ENCODE data around the gene LRRC28. TPM values are rescaled to one million over a fixed set of nuclear protein-coding genes. Genes with fewer than 3 reads are reported as not detected.
A peak's percentile ranks its signal among the peaks of the same experiment; 100 is the strongest.

The LRRC28 gene
- total RNA-seq (2022) = 10.6 and 11.4 TPM in 2 replicates
- Bru-seq, nascent RNA = percentile 50 among the genes with signal in this experiment
- BruChase-seq, experiment 1, labeled RNA remaining after a 6-hour chase = percentile 48 among the genes with signal in this experiment
- percentile 53 among the genes with signal in this experiment for BruChase-seq, experiment 2, labeled RNA remaining after a 2-hour chase
- long read RNA-seq, full-length matches to known transcripts = 10 of 23 reads
- long read RNA-seq, partial matches to known transcripts = 1 of 23 reads
- long read RNA-seq, other reads (novel, unspliced or antisense) = 12 of 23 reads

- peak; percentile 98 for DNase-seq (ENCODE audit: unreplicated experiment)
- BruUV-seq (replicated peaks) = TSS peak; percentile 84
- ChIA-PET POLR2A (interaction anchor here (0.6 to 3.6 kb wide), 38 partner anchors 8 to 1621 kb away, joined by 3 to 62 read pairs (median 4); partner anchors contain the start of genes IGF1R, LYSMD4 and MEF2A), CTCF (interaction anchor here (0.8 to 2.9 kb wide), 3 partner anchors 16 to 453 kb away, joined by 3 to 13 read pairs (median 3); no protein-coding TSS in a partner anchor)
- no peaks in the 10 kb centered on the region for H3K27me3 Mint-ChIP-seq (ENCODE audit: insufficient read depth, unreplicated experiment)
- TF ChIP-seq CTCF (IDR thresholded peaks at IDR 0.05; ENCODE audit: unreplicated experiment) = no peak
- no peaks in the 10 kb centered on the region for H3K9me3 Mint-ChIP-seq (ENCODE audit: unreplicated experiment)
- H3K27ac Mint-ChIP-seq (ENCODE audit: low read depth, unreplicated experiment) = no peak within 1 kb of the TSS
- H3K36me3 Mint-ChIP-seq (ENCODE audit: insufficient read depth, unreplicated experiment) = no peaks in the 10 kb centered on the region
- intact Hi-C loops (cut with micrococcal nuclease) = no loop called here
- H3K4me1 Mint-ChIP-seq (ENCODE audit: insufficient read depth, unreplicated experiment) = peaks cover 23% of the 10 kb centered on the region
- no peak within 1 kb of the TSS for H3K4me3 Mint-ChIP-seq (ENCODE audit: unreplicated experiment)
These were observed at the start of gene LRRC28 for GRCh38 chr15:99250857-99251841. TSS of gene LRRC28 (plus strand) at chr15:99251481. CDS start at chr15:99255958, 4,477 bp downstream.

DNA sequence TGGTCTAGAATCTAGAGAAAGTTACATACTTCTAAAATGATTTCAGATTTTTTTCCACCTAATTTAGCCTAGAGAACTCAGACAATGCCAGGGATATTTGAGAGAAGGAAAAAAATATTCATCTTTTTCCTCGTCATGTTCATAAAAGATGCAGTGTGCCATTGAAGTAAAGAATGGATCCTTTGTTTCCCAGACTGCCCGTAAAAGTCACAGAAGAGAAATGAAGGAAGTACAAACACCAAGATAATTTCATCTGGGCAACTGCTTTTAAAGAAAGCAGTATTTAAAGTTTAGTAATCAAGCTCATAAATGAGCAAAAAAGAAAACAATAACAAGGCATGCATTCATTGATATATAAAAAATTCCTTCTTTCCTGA is 49.1 kb upstream of the LRRC28 start:
- no TSS peak for BruUV-seq (replicated peaks)
- Mint-ChIP-seq H3K36me3 (ENCODE audit: insufficient read depth, unreplicated experiment) (peaks cover 20% of the 10 kb centered on the region), H3K27ac (ENCODE audit: low read depth, unreplicated experiment) (no peak overlapping the region)

DNA sequence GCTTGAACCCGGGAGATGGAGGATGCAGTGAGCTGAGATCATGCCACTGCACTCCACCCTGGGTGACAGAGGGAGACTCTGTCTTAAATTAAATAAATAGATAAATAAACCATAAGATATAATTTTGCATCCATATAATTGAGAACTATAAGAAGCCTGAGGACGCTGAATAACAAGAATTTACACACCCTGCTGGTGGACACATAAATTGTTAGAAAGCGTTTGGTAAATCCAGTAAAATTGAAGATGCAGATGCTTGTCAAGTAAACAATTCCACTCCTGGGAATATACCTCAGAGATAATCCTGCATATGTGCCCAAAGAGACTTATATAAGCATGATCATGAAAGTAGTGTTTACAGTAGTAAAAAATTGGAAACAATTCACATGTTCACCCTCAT is 43.6 kb upstream of the LRRC28 start:
- TF ChIP-seq CTCF (IDR thresholded peaks at IDR 0.05; ENCODE audit: unreplicated experiment) = no peak
- peaks cover 13% of the 10 kb centered on the region for H3K36me3 Mint-ChIP-seq (ENCODE audit: insufficient read depth, unreplicated experiment)
- POLR2A ChIA-PET = interaction anchor here (1.9 kb wide), 1 partner anchor 10 kb away, joined by 5 read pairs; no protein-coding TSS in a partner anchor
- BruUV-seq (replicated peaks) = no TSS peak
- H3K27ac Mint-ChIP-seq (ENCODE audit: low read depth, unreplicated experiment) = no peak overlapping the region
- intact Hi-C loops (cut with micrococcal nuclease) = no loop called here
- peaks cover 6% of the 10 kb centered on the region for H3K4me1 Mint-ChIP-seq (ENCODE audit: insufficient read depth, unreplicated experiment)
- no peaks in the 10 kb centered on the region for H3K9me3 Mint-ChIP-seq (ENCODE audit: unreplicated experiment)
- CTCF ChIA-PET = interaction anchor here (11.9 kb wide), 1 partner anchor 108 kb away, joined by 162 read pairs; no protein-coding TSS in a partner anchor
- H3K27me3 Mint-ChIP-seq (ENCODE audit: insufficient read depth, unreplicated experiment) = no peaks in the 10 kb centered on the region
- no peak for DNase-seq (ENCODE audit: unreplicated experiment)
- H3K4me3 Mint-ChIP-seq (ENCODE audit: unreplicated experiment) = no peak overlapping the region

More for the DNA sequence above, 49.1 kb upstream of the LRRC28 start:
- ChIA-PET CTCF (interaction anchor here (0.5 to 1.0 kb wide), 2 partner anchors 11 to 192 kb away, joined by 5 to 7 read pairs; no protein-coding TSS in a partner anchor), POLR2A (interaction anchor here (1.1 kb wide), 1 partner anchor 79 kb away, joined by 3 read pairs; no protein-coding TSS in a partner anchor)
- Mint-ChIP-seq H3K27me3 (ENCODE audit: insufficient read depth, unreplicated experiment) (no peaks in the 10 kb centered on the region), H3K4me3 (ENCODE audit: unreplicated experiment) (no peak overlapping the region), H3K4me1 (ENCODE audit: insufficient read depth, unreplicated experiment) (peaks cover 6% of the 10 kb centered on the region), H3K9me3 (ENCODE audit: unreplicated experiment) (peaks cover 8% of the 10 kb centered on the region)
- intact Hi-C loops (cut with micrococcal nuclease) = no loop called here
- no peak for TF ChIP-seq CTCF (IDR thresholded peaks at IDR 0.05; ENCODE audit: unreplicated experiment)
- DNase-seq (ENCODE audit: unreplicated experiment) = no peak

Data from MCF 10A (cell line).